Calu3 (cell line): Measurements from ENCODE around the gene NR1H4. TPM values are rescaled to one million over a fixed set of nuclear protein-coding genes. Genes with fewer than 3 reads are reported as not detected.
"Not testable (repeated sequence)": the region's sequence is repeated elsewhere in the genome, so short reads cannot be mapped to it uniquely, and the experiment has no call there.

ENCODE experiments used
- BruUV-seq: library from RNA; stranded (reverse); fragments of 400-500 nt; replicated peaks from 2 replicates; lab custom pipeline; 2021; lab: Mats Ljungman, UMichigan
- CTCF ChIA-PET: fragments of 300-600 bp; sonication (Branson Sonifier 250); formaldehyde crosslinking; loops from one replicate; lab custom pipeline; 2022; ENCODE audit warnings: antibody characterized with exemption; lab: Charles Lee
- DNase-seq: peaks from one replicate; pipeline ENCODE4 v3.0.0; 2022
- H3K27ac Mint-ChIP-seq: one replicate; pipeline ENCODE4 v1.8.0; 2022; ENCODE audit warnings: mixed read lengths; ENCODE audit not compliant: unreplicated experiment
- H3K27me3 Mint-ChIP-seq: one replicate; pipeline ENCODE4 v1.8.0; 2022; ENCODE audit warnings: mixed read lengths; ENCODE audit not compliant: unreplicated experiment
- H3K36me3 Mint-ChIP-seq: one replicate; pipeline ENCODE4 v1.8.0; 2022; ENCODE audit warnings: mild to moderate bottlenecking, moderate library complexity, mixed read lengths; ENCODE audit not compliant: insufficient read depth, unreplicated experiment
- H3K4me1 Mint-ChIP-seq: one replicate; pipeline ENCODE4 v1.8.0; 2022; ENCODE audit warnings: mild to moderate bottlenecking, low read depth, mixed read lengths; ENCODE audit not compliant: unreplicated experiment
- H3K4me3 Mint-ChIP-seq: one replicate; pipeline ENCODE4 v1.8.0; 2022; ENCODE audit warnings: mild to moderate bottlenecking, low read depth, moderate library complexity, mixed read lengths; ENCODE audit not compliant: unreplicated experiment
- H3K9me3 Mint-ChIP-seq: one replicate; pipeline ENCODE4 v1.8.0; 2022; ENCODE audit warnings: low read depth, mixed read lengths; ENCODE audit not compliant: unreplicated experiment
- intact Hi-C: fragments of 100-400 bp; cut with micrococcal nuclease; formaldehyde crosslinking; loops from one replicate; pipeline ENCODE4 v1.10.0; 2022; ENCODE audit not compliant: unreplicated experiment
- total RNA-seq: library from RNA; stranded (reverse); gene quantifications from 2 replicates; pipeline ENCODE4 v1.2.3, GENCODE V29; 2022
- TF ChIP-seq, protein P1 (sequence below): fragments of 200-600 bp; IDR thresholded peaks from one replicate; pipeline ENCODE4 v1.8.0; 2022; ENCODE audit warnings: antibody characterized with exemption; ENCODE audit not compliant: unreplicated experiment

NR1H4 gene
- total RNA-seq, 1 experiment from 2014 or later: 5.2 TPM

DNA sequence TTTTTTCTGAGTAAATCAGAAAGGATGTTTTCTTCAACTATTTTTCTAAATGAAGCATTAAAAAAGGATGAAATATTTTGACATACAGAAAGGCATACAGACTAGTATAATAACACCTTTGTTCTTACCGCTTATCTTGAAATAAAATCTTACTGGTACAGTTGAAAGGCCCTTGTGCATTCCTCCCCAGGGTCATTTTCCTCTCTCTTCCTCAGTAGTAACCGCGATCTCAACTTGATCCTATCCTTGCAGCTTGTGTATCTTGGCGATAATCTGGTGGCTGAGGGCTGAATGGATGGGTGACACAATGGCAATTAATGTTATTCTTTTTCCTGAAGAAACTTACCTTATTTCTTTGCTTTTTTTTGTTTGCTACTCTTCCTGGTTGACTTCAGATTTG lies 118.3 kb downstream of the NR1H4 start:
- Mint-ChIP-seq H3K4me3 (peak overlapping the region; percentile 45), H3K27me3 (no peaks in the 10 kb centered on the region), H3K27ac (peak overlapping the region; percentile 63), H3K4me1 (peaks cover 47% of the 10 kb centered on the region), H3K36me3 (peaks cover 19% of the 10 kb centered on the region), H3K9me3 (peaks cover 8% of the 10 kb centered on the region)
- no TSS peak for BruUV-seq
- DNase-seq: peak; percentile 56
- intact Hi-C loops: loop anchor here (1.0 to 2.0 kb wide), 2 partner anchors 18 to 41 kb away; no protein-coding TSS in a partner anchor
- TF ChIP-seq, protein P1, sequence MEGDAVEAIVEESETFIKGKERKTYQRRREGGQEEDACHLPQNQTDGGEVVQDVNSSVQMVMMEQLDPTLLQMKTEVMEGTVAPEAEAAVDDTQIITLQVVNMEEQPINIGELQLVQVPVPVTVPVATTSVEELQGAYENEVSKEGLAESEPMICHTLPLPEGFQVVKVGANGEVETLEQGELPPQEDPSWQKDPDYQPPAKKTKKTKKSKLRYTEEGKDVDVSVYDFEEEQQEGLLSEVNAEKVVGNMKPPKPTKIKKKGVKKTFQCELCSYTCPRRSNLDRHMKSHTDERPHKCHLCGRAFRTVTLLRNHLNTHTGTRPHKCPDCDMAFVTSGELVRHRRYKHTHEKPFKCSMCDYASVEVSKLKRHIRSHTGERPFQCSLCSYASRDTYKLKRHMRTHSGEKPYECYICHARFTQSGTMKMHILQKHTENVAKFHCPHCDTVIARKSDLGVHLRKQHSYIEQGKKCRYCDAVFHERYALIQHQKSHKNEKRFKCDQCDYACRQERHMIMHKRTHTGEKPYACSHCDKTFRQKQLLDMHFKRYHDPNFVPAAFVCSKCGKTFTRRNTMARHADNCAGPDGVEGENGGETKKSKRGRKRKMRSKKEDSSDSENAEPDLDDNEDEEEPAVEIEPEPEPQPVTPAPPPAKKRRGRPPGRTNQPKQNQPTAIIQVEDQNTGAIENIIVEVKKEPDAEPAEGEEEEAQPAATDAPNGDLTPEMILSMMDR: no peak
- CTCF ChIA-PET: interaction anchor here (1.4 kb wide), 1 partner anchor 41 kb away, joined by 6 read pairs; no protein-coding TSS in a partner anchor

DNA sequence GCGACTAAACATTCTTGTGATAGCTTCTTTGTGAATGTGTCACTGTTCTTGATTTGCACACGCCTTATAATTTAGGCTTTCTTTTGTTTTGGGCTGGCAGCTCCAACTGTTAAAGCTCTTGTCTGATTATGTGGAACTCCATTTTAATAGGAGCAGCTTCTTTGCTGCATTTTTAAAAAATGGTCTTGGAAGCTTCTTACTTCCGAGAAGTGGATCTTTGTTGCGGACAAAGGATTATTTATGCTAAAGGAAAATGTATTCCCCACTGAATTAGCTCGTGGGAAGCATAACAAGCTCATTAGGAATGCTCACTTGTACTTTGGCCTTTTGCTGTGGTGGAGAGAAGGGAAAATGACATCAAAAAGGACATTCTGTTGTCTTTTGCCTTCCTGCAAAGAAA lies 119.8 kb downstream of the NR1H4 start:
- H3K36me3 Mint-ChIP-seq: peaks cover 19% of the 10 kb centered on the region
- no peak for DNase-seq
- no TSS peak for BruUV-seq
- peak overlapping the region; percentile 45 for H3K4me3 Mint-ChIP-seq
- peak overlapping the region; percentile 87 for H3K27ac Mint-ChIP-seq
- CTCF ChIA-PET: interaction anchor here (1.3 kb wide), 1 partner anchor 19 kb away, joined by 3 read pairs; no protein-coding TSS in a partner anchor
- no peaks in the 10 kb centered on the region for H3K27me3 Mint-ChIP-seq
- intact Hi-C loops: loop anchor here (2.0 kb wide), 1 partner anchor 39 kb away; no protein-coding TSS in a partner anchor
- TF ChIP-seq, protein P1: no peak
- H3K9me3 Mint-ChIP-seq: peaks cover 5% of the 10 kb centered on the region
- H3K4me1 Mint-ChIP-seq: peaks cover 41% of the 10 kb centered on the region

DNA sequence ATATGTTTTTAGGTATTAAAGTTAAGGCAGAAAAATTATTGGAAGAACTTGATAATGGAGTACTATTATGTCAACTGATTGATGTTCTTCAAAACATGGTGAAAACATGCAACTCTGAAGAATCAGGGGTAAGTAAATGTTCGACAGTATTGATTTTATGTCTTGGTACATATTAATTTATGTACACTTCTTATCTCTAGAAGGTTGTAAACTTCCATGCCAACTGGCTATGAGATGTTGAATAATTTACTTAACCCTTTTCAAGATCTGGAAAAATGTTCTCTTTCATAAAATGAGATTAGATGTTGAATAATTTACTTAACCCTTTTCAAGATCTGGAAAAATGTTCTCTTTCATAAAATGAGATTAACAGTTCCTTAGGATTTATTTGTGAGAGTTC lies 128.0 kb downstream of the NR1H4 start:
- Mint-ChIP-seq H3K27me3 (no peaks in the 10 kb centered on the region), H3K27ac (no peak overlapping the region), H3K9me3 (no peaks in the 10 kb centered on the region), H3K36me3 (peaks cover 19% of the 10 kb centered on the region), H3K4me1 (peaks cover 18% of the 10 kb centered on the region), H3K4me3 (no peak overlapping the region)
- TF ChIP-seq, protein P1: no peak
- CTCF ChIA-PET: no interaction called here
- DNase-seq: no peak
- intact Hi-C loops: no loop called here
- no TSS peak for BruUV-seq

DNA sequence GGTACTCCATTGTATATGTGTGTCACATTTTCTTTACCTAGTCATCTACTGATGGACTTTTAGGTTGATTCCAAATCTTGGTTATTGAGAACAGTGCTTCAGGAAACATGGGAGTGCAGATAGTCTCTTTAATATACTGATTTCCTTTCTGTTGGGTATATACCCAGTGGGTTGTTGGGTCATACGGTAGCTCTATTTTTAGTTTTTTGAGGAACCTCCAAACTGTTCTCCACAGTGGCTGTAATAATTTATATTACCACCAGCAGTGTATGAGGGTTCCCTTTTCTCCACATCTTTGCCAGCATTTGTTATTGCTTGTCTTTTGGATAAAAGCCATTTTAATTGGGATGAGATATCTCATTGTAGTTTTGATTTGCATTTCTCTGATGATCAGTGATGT lies 129.3 kb downstream of the NR1H4 start:
- CTCF ChIA-PET, DNase-seq, H3K27ac Mint-ChIP-seq, H3K4me3 Mint-ChIP-seq, intact Hi-C loops, H3K9me3 Mint-ChIP-seq, BruUV-seq, H3K27me3 Mint-ChIP-seq: not testable (repeated sequence)
- Mint-ChIP-seq H3K4me1 (peaks cover 26% of the 10 kb centered on the region), H3K36me3 (peaks cover 19% of the 10 kb centered on the region)

DNA sequence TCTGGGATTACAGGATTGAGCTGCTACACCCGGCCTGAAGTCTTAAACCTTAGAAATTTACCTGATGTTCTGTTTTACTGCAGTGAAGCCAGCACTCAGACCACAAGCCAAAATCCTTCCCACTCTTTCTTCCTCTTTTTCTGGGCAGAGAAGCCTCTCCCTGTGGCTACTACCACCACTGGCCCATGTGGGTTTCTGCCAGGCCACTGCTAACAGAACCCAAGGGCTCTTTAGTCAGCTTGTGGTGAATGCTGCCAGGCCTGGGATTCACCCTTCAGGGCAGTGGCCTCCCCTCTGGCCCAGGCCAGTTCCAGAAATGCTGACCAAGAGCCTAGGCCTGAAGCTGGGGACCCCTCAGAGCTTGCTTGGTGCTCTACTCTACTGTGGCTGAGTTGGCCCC lies 135.1 kb downstream of the NR1H4 start:
- TF ChIP-seq, protein P1: no peak
- Mint-ChIP-seq H3K9me3 (no peaks in the 10 kb centered on the region), H3K4me1 (peaks cover 42% of the 10 kb centered on the region), H3K4me3 (no peak overlapping the region), H3K27me3 (no peaks in the 10 kb centered on the region), H3K36me3 (peaks cover 15% of the 10 kb centered on the region), H3K27ac (no peak overlapping the region)
- no TSS peak for BruUV-seq
- CTCF ChIA-PET: interaction anchor here (1.3 kb wide), 1 partner anchor 53 kb away, joined by 3 read pairs; no protein-coding TSS in a partner anchor
- DNase-seq: no peak
- intact Hi-C loops: no loop called here
